Ovary (tissue), 9 donors: Measurements from ENCODE around the gene NEDD4L. TPM values are rescaled to one million over a fixed set of nuclear protein-coding genes. Genes with fewer than 3 reads are reported as not detected.

Source experiments
- DNase-seq, 5 donors: peaks; one replicate each; pipeline ENCODE4 v3.0.0-alpha.2; 2019 to 2020
- H3K27ac ChIP-seq, 2 donors: fragments of 200-600 bp; one replicate each; pipeline versions ENCODE4 v1.5.1 to v1.8.0; 2019 to 2022
- H3K27me3 ChIP-seq: fragments of 200-600 bp; one replicate; pipeline ENCODE4 v1.8.0; 2022
- H3K36me3 ChIP-seq: fragments of 200-600 bp; sonication (generic); one replicate; pipeline ENCODE4 v1.5.1; 2019
- H3K4me1 ChIP-seq: one replicate; pipeline ENCODE4 v1.8.1; 2013; ENCODE audit warnings: mild to moderate bottlenecking, moderate library complexity; ENCODE audit not compliant: insufficient read depth
- H3K4me3 ChIP-seq: fragments of 200-600 bp; sonication (generic); one replicate; pipeline ENCODE4 v1.5.1; 2017
- H3K9me3 ChIP-seq, 2 donors: fragments of 200-600 bp in 1 of 2; sonication (generic) in 1 of 2; one replicate each; pipeline versions ENCODE4 v1.5.1 to v1.8.1; 2013 to 2019; ENCODE audit warnings: mild to moderate bottlenecking in 1 of 2, moderate library complexity in 1 of 2
- EP300 ChIP-seq: sonication (generic); formaldehyde crosslinking; IDR thresholded peaks from one replicate; pipeline ENCODE4 v1.6.1; 2017; ENCODE audit warnings: antibody characterized with exemption
- POLR2A ChIP-seq: fragments of 450-650 bp; IDR thresholded peaks from one replicate; pipeline ENCODE4 v1.6.1; 2017; ENCODE audit warnings: antibody characterized with exemption, mild to moderate bottlenecking, moderate library complexity
- WGBS, 3 donors: extraction: QIAGEN DNeasy Blood & Tissue Kit in 1 of 3; methylation state at CpG; one replicate each; pipeline versions ENCODE4 v1.1.5 to v1.1.7; 2013 to 2017; 5-methylcytosine and 5-hydroxymethylcytosine counted together
- intact Hi-C, 4 donors: fragments of 100-400 bp; cut with DNase I; formaldehyde crosslinking; loops; one replicate each; pipeline versions ENCODE4 v1.11.0 to v1.15.1; 2022 to 2023
- polyA plus RNA-seq, 2 donors: library from polyadenylated mRNA; stranded (reverse); fragments of 200-250 nt in 1 of 2; fragments of 350-450 nt in 1 of 2; fragmentation: Illumina TruSeq in 1 of 2; extraction: RNeasy Lipid Tissue Mini Kit (QIAGEN cat#74804) in 1 of 2; gene quantifications; one replicate each; pipeline ENCODE4 v1.2.3, GENCODE V29; 2013 to 2014
- total RNA-seq, 7 donors: library from RNA; depleted of rRNA in 2 of 7; stranded (reverse); fragments of >200 nt in 2 of 7; fragmentation: NEBNext Ultra II Directional in 3 of 7; extraction: Animal tissue kit (Norgen Biotek cat#: 25700) in 3 of 7; gene quantifications; one replicate each; pipeline versions ENCODE4 v1.1.0 to v1.2.4, GENCODE V29; 2016 to 2023
- TF ChIP-seq, protein P1 (sequence below), 3 donors: fragments of 450-650 bp in 2 of 3; fragments of 200-600 bp in 1 of 3; IDR thresholded peaks; one replicate each; pipeline versions ENCODE4 v1.5.1 to v1.8.0; 2016 to 2022; ENCODE audit warnings: antibody characterized with exemption in 3 of 3, mild to moderate bottlenecking in 1 of 3
- donor health status: DM: no; HTN: no; CAD: no; lungs with moderate emphysema.
- donor health status: DM: no; HTN: no; CAD: no.
- donor health status: Bipolar disorder and iron deficiency.
- donor health status: DM: yes; HTN: yes; CAD: no.
- donor health status: DM: no; HTN: no; CAD: no.
- donor health status: DM: yes; HTN: yes; CAD: no.

Gene NEDD4L
- total and polyA plus RNA-seq, 9 donors, result 11.0 to 75.2 (median 18.2) TPM

GRCh38 chr18:58254873-58255511, 211.0 kb downstream of the NEDD4L start:
- no peak overlapping the region for H3K4me3 ChIP-seq
- intact Hi-C loops, result no loop called here
- no peak for DNase-seq
- no peak overlapping the region for H3K27ac ChIP-seq
- TF ChIP-seq EP300, result no peak
- TF ChIP-seq, protein P1, sequence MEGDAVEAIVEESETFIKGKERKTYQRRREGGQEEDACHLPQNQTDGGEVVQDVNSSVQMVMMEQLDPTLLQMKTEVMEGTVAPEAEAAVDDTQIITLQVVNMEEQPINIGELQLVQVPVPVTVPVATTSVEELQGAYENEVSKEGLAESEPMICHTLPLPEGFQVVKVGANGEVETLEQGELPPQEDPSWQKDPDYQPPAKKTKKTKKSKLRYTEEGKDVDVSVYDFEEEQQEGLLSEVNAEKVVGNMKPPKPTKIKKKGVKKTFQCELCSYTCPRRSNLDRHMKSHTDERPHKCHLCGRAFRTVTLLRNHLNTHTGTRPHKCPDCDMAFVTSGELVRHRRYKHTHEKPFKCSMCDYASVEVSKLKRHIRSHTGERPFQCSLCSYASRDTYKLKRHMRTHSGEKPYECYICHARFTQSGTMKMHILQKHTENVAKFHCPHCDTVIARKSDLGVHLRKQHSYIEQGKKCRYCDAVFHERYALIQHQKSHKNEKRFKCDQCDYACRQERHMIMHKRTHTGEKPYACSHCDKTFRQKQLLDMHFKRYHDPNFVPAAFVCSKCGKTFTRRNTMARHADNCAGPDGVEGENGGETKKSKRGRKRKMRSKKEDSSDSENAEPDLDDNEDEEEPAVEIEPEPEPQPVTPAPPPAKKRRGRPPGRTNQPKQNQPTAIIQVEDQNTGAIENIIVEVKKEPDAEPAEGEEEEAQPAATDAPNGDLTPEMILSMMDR (IDR thresholded peaks at IDR 0.05), result no peak
- TF ChIP-seq POLR2A, result no peak
- H3K9me3 ChIP-seq, result no peaks in the 10 kb centered on the region
- H3K4me1 ChIP-seq, result no peaks in the 10 kb centered on the region
- no peaks in the 10 kb centered on the region for H3K27me3 ChIP-seq
- H3K36me3 ChIP-seq, result no peaks in the 10 kb centered on the region
- WGBS, 3 donors, result 82 to 88% (median 86%) methylated on average over 17 of the region's 17 CpGs

GRCh38 chr18:58255701-58256311, 211.8 kb downstream of the NEDD4L start:
- Histone ChIP-seq H3K36me3 (no peaks in the 10 kb centered on the region), H3K4me3 (no peak overlapping the region), H3K9me3 (no peaks in the 10 kb centered on the region), H3K4me1 (no peaks in the 10 kb centered on the region), H3K27ac (no peak overlapping the region), H3K27me3 (no peaks in the 10 kb centered on the region)
- intact Hi-C loops, result no loop called here
- TF ChIP-seq EP300 (no peak), POLR2A (no peak)
- TF ChIP-seq, protein P1 (IDR thresholded peaks at IDR 0.05), result no peak
- no peak for DNase-seq
- 97 to 98% (median 98%) methylated on average over 39 to 67 of the region's 67 CpGs for WGBS, 3 donors

DNA sequence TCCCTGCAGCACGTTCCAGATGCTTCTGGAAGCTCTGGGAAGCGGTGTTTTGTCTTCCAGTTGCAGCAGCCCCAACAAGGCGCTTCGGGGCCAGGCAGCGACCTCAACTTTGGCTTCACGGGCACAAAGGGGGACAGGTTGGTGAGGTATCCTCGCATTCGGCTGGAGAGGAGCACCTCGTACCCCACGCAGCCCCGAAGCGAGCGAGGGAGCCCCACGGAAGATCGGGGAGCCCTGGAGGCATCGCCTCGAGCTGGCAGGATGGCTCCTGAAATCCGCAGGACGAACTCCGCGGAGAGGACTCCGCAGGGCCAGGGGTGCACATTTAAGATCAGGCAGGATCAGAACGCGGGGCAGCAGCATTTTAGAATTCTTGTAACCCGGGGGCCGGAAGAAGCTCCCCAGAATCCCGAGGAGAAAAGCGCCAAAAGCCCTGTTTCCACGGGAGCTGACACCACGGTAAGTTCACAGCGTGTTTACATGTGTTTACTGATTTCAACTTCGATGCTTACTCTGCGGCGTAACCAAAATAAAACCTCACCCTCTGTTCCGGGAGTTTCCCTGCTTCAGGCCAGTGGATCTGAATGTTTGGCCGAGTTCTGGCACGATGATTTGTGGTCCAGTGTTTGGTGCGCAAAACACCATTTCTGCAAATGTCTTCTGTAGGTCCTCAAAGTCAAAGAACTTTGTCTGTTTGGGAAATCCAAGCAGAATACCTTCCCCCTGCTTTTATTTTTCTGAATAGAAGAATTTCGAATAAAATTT, 212.5 kb downstream of the NEDD4L start:
- H3K36me3 ChIP-seq, result no peaks in the 10 kb centered on the region
- DNase-seq, result no peak
- no peak overlapping the region for H3K4me3 ChIP-seq
- no peak overlapping the region for H3K27ac ChIP-seq
- intact Hi-C loops, result no loop called here
- no peaks in the 10 kb centered on the region for H3K9me3 ChIP-seq
- no peaks in the 10 kb centered on the region for H3K27me3 ChIP-seq
- TF ChIP-seq POLR2A, result no peak
- TF ChIP-seq, protein P1 (IDR thresholded peaks at IDR 0.05), result no peak
- TF ChIP-seq EP300, result no peak
- H3K4me1 ChIP-seq, result no peaks in the 10 kb centered on the region
- 95 to 96% (median 95%) methylated on average over 39 of the region's 39 CpGs for WGBS, 3 donors

DNA sequence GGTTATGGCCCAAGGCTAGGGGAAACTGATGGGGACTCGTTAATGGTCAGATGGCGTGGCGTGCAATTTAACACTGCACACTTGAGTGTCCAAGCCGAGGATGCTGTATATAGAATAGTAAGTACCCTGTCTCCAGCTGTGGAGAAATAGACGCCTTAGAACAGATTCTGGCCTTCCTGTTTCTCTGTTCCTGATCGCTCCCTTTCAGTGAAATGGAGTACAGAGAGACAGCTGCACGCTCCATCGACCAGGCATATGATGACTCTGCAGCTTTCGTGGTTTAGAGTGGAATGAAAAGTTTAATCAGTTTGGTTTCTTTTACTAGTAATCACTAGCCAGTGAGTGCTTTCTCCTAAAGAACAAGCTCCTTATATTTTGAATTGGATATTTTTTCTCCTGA, 213.4 kb downstream of the NEDD4L start:
- DNase-seq, result no peak
- H3K9me3 ChIP-seq, result no peaks in the 10 kb centered on the region
- no peaks in the 10 kb centered on the region for H3K4me1 ChIP-seq
- H3K36me3 ChIP-seq, result no peaks in the 10 kb centered on the region
- no peak for TF ChIP-seq EP300
- TF ChIP-seq, protein P1 (IDR thresholded peaks at IDR 0.05), result no peak
- no peak for TF ChIP-seq POLR2A
- H3K27me3 ChIP-seq, result no peaks in the 10 kb centered on the region
- H3K27ac ChIP-seq, result no peak overlapping the region
- WGBS, 3 donors, result 71 to 84% (median 73%) methylated on average over 9 of the region's 9 CpGs
- no peak overlapping the region for H3K4me3 ChIP-seq
- intact Hi-C loops, result no loop called here
